ENCODE data around the gene SLC30A2.

GRCh38 chr1:26050248-26050640 is 4.3 kb upstream of the SLC30A2 start:
- TF ChIP-seq REST (IDR thresholded peaks at IDR 0.05; ENCODE audit: low read depth, low read length) (no peak), EP300 (IDR thresholded peaks at IDR 0.05; ENCODE audit: borderline replicate concordance in 1 of 2, control insufficient read depth in 1 of 2, low read depth in 2 of 2, low read length in 2 of 2) (no peak)
